ENCODE measurements around the gene EGFR.
A peak's percentile ranks its signal among the peaks of the same experiment; 100 is the strongest.

EGFR gene

DNA sequence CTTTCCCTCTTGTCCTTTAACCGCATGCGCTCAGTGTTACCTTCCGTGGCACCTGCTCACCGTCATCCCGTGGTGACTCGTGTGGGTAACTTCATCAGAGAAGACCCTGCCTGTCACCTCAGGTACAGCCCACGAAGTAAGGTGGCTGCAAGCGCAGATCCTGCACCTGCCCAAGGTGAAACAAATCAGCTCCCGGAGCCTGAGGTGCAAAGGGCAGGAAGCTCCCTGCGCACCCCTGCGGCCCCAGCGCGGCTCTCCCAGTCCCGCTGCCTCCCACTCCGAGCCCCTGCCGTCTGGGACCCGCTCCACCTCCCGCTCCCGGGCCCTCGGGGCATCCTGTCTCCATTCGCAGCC, 235.4 kb downstream of the EGFR start:
- Histone ChIP-seq H2AFZ (ENCODE audit: low read depth) (peak overlapping the region; percentile 99), H3K79me2 (ENCODE audit: insufficient read depth, low read depth) (no peaks in the 10 kb centered on the region), H4K20me1 (ENCODE audit: insufficient read depth) (no peaks in the 10 kb centered on the region), H3K27ac (no peak overlapping the region), H3K27me3 (ENCODE audit: insufficient read depth, low read depth) (no peaks in the 10 kb centered on the region), H3K4me2 (peak overlapping the region; percentile 74), H3K4me1 (ENCODE audit: low read depth, poor library complexity, severe bottlenecking) (peaks cover 9% of the 10 kb centered on the region), H3K4me3 (IDR thresholded peaks at IDR 0.05; ENCODE audit: insufficient read depth, low read depth, low read length) (no peak overlapping the region), H3K36me3 (ENCODE audit: insufficient read depth) (no peaks in the 10 kb centered on the region), H3K9ac (no peak overlapping the region; the same call in 1 of the 2 replicates)
- TF ChIP-seq, protein P1, sequence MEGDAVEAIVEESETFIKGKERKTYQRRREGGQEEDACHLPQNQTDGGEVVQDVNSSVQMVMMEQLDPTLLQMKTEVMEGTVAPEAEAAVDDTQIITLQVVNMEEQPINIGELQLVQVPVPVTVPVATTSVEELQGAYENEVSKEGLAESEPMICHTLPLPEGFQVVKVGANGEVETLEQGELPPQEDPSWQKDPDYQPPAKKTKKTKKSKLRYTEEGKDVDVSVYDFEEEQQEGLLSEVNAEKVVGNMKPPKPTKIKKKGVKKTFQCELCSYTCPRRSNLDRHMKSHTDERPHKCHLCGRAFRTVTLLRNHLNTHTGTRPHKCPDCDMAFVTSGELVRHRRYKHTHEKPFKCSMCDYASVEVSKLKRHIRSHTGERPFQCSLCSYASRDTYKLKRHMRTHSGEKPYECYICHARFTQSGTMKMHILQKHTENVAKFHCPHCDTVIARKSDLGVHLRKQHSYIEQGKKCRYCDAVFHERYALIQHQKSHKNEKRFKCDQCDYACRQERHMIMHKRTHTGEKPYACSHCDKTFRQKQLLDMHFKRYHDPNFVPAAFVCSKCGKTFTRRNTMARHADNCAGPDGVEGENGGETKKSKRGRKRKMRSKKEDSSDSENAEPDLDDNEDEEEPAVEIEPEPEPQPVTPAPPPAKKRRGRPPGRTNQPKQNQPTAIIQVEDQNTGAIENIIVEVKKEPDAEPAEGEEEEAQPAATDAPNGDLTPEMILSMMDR (conservative IDR thresholded peaks at IDR 0.05; ENCODE audit: low read depth, low read length), result no peak

DNA sequence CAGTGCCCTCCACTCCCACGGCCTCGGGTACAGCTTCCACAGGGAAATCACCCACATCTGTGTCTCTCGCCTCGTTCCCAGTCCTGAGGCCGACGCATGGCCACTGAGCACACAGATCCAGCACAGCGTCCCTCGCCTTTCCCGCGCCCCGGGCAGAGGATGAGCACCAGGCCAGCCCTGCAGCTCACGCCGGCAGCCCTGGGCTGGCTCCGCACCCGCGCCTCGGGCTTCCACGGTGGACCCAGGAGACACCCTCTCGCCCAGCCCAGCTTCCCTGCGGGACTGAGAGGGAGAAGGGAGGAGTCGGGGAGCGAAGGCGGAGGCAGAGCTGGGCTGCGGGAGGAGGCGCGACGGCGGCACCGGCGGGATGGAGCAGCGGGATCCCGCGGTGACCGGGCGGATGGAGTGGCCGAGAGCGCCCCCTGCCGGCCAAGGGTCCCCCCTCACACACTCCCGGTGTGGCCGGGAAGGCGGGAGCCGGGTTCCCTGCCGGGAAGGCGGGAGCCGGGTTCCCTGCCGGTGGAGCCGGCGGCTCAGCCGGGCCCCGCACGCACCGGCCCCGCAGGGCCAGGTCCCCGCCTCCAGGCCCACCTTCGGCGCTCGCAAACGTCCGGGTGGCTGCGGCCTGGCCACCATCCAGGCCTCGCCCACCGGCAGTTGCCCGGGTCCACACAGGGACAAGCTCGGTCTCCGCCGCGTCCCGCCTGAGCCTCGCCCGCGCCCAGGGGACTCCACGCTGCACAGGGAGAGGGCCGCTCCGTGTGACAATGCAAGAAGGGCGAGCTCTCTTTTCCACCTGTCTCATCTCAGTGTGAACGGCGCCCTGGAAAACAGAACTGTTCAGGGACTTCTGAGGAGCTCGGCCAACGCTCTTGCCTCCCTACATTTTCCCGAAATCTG, 236.0 kb downstream of the EGFR start:
- Histone ChIP-seq H3K4me3 (IDR thresholded peaks at IDR 0.05; ENCODE audit: insufficient read depth, low read depth, low read length) (peak overlapping the region; percentile 66), H3K27ac (peak overlapping the region; percentile 53), H2AFZ (ENCODE audit: low read depth) (peak overlapping the region; percentile 99), H3K79me2 (ENCODE audit: insufficient read depth, low read depth) (no peaks in the 10 kb centered on the region), H3K9ac (peak overlapping the region; percentile 87), H3K27me3 (ENCODE audit: insufficient read depth, low read depth) (no peaks in the 10 kb centered on the region), H4K20me1 (ENCODE audit: insufficient read depth) (no peaks in the 10 kb centered on the region), H3K4me2 (peak overlapping the region; percentile 83), H3K4me1 (ENCODE audit: low read depth, poor library complexity, severe bottlenecking) (peaks cover 9% of the 10 kb centered on the region), H3K36me3 (ENCODE audit: insufficient read depth) (no peaks in the 10 kb centered on the region)
- TF ChIP-seq, protein P1 (conservative IDR thresholded peaks at IDR 0.05; ENCODE audit: low read depth, low read length), result peak; percentile 12

DNA sequence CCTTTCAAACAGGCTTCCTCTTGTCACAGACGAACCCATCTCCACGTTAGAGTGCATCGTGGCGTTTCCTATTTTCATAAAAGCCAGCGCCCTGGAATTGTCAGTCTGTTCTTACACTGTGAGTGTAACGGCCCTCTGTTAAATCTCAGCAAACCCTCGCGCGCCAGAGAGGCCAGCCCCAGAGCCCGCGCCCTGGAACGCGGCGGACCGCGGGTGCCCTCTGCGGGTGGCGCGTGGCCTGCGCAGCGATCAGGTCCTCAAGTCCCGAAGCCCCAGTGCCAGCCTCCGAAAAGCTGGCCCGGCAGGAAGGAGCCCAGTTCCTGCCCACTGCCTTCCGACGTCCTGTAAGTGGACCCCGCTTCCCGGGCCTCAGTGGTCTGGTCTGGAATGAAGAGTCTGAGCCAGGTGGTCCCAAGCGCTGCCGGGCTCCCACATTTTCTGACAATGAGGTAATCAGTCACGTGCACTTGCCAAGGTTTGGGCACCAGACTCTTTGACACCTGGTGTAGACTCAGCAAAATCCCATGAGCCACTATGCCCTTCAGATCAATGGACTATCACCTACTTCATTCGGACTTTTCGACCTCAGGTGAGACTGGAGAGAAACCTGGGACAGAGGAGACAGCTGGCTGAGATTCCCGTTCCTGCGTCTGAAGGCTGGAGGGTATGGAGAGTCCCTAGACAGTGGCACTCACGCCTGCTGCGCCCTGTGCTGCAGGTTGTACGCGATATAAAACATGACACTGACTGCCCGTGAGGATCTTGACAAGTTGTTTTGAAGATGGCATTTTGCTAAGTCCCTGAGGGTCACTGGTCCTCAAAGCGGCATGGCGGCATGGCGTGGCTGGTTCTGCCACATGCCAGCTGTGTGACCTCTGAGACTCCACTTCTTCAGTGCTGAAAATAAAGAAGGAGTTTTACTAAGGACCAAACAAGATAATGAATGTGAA, 237.0 kb downstream of the EGFR start:
- H3K79me2 ChIP-seq (ENCODE audit: insufficient read depth, low read depth), result no peaks in the 10 kb centered on the region
- H3K9ac ChIP-seq, result peak overlapping the region; percentile 87
- no peaks in the 10 kb centered on the region for H4K20me1 ChIP-seq (ENCODE audit: insufficient read depth)
- H3K4me1 ChIP-seq (ENCODE audit: low read depth, poor library complexity, severe bottlenecking), result peaks cover 9% of the 10 kb centered on the region
- H3K27me3 ChIP-seq (ENCODE audit: insufficient read depth, low read depth), result no peaks in the 10 kb centered on the region
- TF ChIP-seq, protein P1 (conservative IDR thresholded peaks at IDR 0.05; ENCODE audit: low read depth, low read length), result peak; percentile 84
- peak overlapping the region; percentile 99 for H2AFZ ChIP-seq (ENCODE audit: low read depth)
- H3K4me3 ChIP-seq (IDR thresholded peaks at IDR 0.05; ENCODE audit: insufficient read depth, low read depth, low read length), result peak overlapping the region; percentile 66
- peak overlapping the region; percentile 83 for H3K4me2 ChIP-seq
- H3K27ac ChIP-seq, result peak overlapping the region; percentile 53
- H3K36me3 ChIP-seq (ENCODE audit: insufficient read depth), result no peaks in the 10 kb centered on the region

DNA sequence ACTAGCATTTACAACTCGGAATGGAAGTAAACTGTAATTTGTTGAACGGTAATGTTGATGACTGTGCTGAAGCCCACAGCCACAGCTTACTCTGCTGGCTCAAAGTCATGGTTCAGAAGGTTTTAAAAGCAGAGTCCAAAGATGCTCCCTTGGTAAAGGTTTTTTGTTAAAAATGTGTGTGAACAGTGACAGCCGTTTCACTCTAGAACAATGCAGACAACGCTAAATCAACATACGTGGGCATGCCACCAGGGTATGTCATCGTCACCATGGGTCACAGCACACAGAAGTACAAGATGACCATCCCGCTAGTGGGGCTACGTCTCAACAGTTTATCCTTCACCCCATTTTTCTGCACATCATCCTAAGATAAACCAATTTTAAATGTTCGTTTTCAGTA, 239.8 kb downstream of the EGFR start:
- Histone ChIP-seq H3K4me3 (IDR thresholded peaks at IDR 0.05; ENCODE audit: insufficient read depth, low read depth, low read length) (no peak overlapping the region), H3K9ac (no peak overlapping the region), H3K27ac (no peak overlapping the region), H2AFZ (ENCODE audit: low read depth) (no peak overlapping the region), H3K4me2 (no peak overlapping the region), H3K27me3 (ENCODE audit: insufficient read depth, low read depth) (no peaks in the 10 kb centered on the region), H4K20me1 (ENCODE audit: insufficient read depth) (no peaks in the 10 kb centered on the region), H3K79me2 (ENCODE audit: insufficient read depth, low read depth) (no peaks in the 10 kb centered on the region), H3K36me3 (ENCODE audit: insufficient read depth) (no peaks in the 10 kb centered on the region), H3K4me1 (ENCODE audit: low read depth, poor library complexity, severe bottlenecking) (peaks cover 9% of the 10 kb centered on the region)
- TF ChIP-seq, protein P1 (conservative IDR thresholded peaks at IDR 0.05; ENCODE audit: low read depth, low read length), result no peak

Measured in KMS-11 (cell line).